ENCODE results near the gene PEX16. TPM values are rescaled to one million over a fixed set of nuclear protein-coding genes. Genes with fewer than 3 reads are reported as not detected.

The PEX16 gene
- total RNA-seq, 1 experiment from 2014 or later: 28.1 TPM

- no peak for TF ChIP-seq CTCF (IDR thresholded peaks at IDR 0.05; ENCODE audit: unreplicated experiment)
- Mint-ChIP-seq H3K36me3 (ENCODE audit: insufficient read depth, unreplicated experiment) (no peaks in the 10 kb centered on the region), H3K4me1 (ENCODE audit: insufficient read depth, unreplicated experiment) (peaks cover 8% of the 10 kb centered on the region), H3K27me3 (ENCODE audit: insufficient read depth, unreplicated experiment) (no peaks in the 10 kb centered on the region), H3K9me3 (ENCODE audit: unreplicated experiment) (no peaks in the 10 kb centered on the region), H3K4me3 (ENCODE audit: unreplicated experiment) (no peak overlapping the region), H3K27ac (ENCODE audit: low read depth, unreplicated experiment) (no peak overlapping the region)
- DNase-seq (ENCODE audit: unreplicated experiment): no peak
- intact Hi-C loops (cut with micrococcal nuclease): loop anchor here (10.0 kb wide), 1 partner anchor 53 kb away; the partner anchor contains the start of gene CRY2
- POLR2A ChIA-PET: interaction anchor here (1.5 to 1.7 kb wide), 2 partner anchors 18 to 55 kb away, joined by 3 to 6 read pairs; no protein-coding TSS in a partner anchor
- no TSS peak for BruUV-seq (replicated peaks)
- CTCF ChIA-PET: interaction anchor here (0.6 to 0.7 kb wide), 2 partner anchors 110 to 1965 kb away, joined by 3 to 4 read pairs; no protein-coding TSS in a partner anchor
Measured at GRCh38 chr11:45897556-45897955, 20.1 kb downstream of the PEX16 start.

GRCh38 chr11:45896422-45896984 lies 21.2 kb downstream of the PEX16 start:
- POLR2A ChIA-PET: interaction anchor here (0.6 kb wide), 1 partner anchor 23 kb away, joined by 3 read pairs; no protein-coding TSS in a partner anchor
- no peak overlapping the region for H3K4me3 Mint-ChIP-seq (ENCODE audit: unreplicated experiment)

GRCh38 chr11:45895553-45896259 lies 22.0 kb downstream of the PEX16 start:
- Mint-ChIP-seq H3K36me3 (ENCODE audit: insufficient read depth, unreplicated experiment) (no peaks in the 10 kb centered on the region), H3K27me3 (ENCODE audit: insufficient read depth, unreplicated experiment) (peaks cover 11% of the 10 kb centered on the region), H3K4me3 (ENCODE audit: unreplicated experiment) (no peak overlapping the region), H3K4me1 (ENCODE audit: insufficient read depth, unreplicated experiment) (peaks cover 5% of the 10 kb centered on the region), H3K9me3 (ENCODE audit: unreplicated experiment) (no peaks in the 10 kb centered on the region), H3K27ac (ENCODE audit: low read depth, unreplicated experiment) (no peak overlapping the region)
- TF ChIP-seq CTCF (IDR thresholded peaks at IDR 0.05; ENCODE audit: unreplicated experiment): no peak
- POLR2A ChIA-PET: interaction anchor here (0.6 kb wide), 1 partner anchor 22 kb away, joined by 3 read pairs; no protein-coding TSS in a partner anchor
- CTCF ChIA-PET: interaction anchor here (0.7 kb wide), 1 partner anchor 46 kb away, joined by 5 read pairs; no protein-coding TSS in a partner anchor
- DNase-seq (ENCODE audit: unreplicated experiment): no peak
- intact Hi-C loops (cut with micrococcal nuclease): loop anchor here (10.0 kb wide), 1 partner anchor 51 kb away; the partner anchor contains the start of gene CRY2
- BruUV-seq (replicated peaks): no TSS peak

More at GRCh38 chr11:45896422-45896984, 21.2 kb downstream of the PEX16 start:
- intact Hi-C loops (cut with micrococcal nuclease): loop anchor here (10.0 kb wide), 1 partner anchor 52 kb away; the partner anchor contains the start of gene CRY2
- Mint-ChIP-seq H3K4me1 (ENCODE audit: insufficient read depth, unreplicated experiment) (peaks cover 8% of the 10 kb centered on the region), H3K27ac (ENCODE audit: low read depth, unreplicated experiment) (no peak overlapping the region), H3K36me3 (ENCODE audit: insufficient read depth, unreplicated experiment) (no peaks in the 10 kb centered on the region), H3K27me3 (ENCODE audit: insufficient read depth, unreplicated experiment) (peaks cover 3% of the 10 kb centered on the region), H3K9me3 (ENCODE audit: unreplicated experiment) (no peaks in the 10 kb centered on the region)
- no peak for TF ChIP-seq CTCF (IDR thresholded peaks at IDR 0.05; ENCODE audit: unreplicated experiment)
- DNase-seq (ENCODE audit: unreplicated experiment): no peak
- BruUV-seq (replicated peaks): no TSS peak
- CTCF ChIA-PET: interaction anchor here (0.7 kb wide), 1 partner anchor 46 kb away, joined by 5 read pairs; no protein-coding TSS in a partner anchor

Measured in MCF 10A (cell line).